ENCODE results near the gene TSFM.
"Not testable (repeated sequence)": the region's sequence is repeated elsewhere in the genome, so short reads cannot be mapped to it uniquely, and the experiment has no call there.

Gene TSFM

DNA sequence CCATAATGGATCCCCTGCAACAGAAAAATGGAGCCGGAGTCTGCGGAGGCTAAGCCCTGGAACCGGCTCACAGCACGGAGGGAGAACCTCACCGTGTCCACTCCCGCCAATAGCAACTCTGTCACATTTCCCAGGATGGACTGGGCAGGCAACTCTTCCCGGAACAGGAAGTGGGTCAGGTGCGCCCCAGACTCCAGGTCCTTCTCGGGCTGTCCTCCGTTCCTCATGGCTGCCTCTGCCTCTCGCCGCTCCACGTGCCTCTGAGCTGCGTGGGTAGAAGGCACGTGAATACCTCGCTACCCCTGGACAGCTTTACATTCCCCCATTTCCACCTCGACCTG is 18.0 kb upstream of the TSFM start:
- DNase-seq, result no peak

DNA sequence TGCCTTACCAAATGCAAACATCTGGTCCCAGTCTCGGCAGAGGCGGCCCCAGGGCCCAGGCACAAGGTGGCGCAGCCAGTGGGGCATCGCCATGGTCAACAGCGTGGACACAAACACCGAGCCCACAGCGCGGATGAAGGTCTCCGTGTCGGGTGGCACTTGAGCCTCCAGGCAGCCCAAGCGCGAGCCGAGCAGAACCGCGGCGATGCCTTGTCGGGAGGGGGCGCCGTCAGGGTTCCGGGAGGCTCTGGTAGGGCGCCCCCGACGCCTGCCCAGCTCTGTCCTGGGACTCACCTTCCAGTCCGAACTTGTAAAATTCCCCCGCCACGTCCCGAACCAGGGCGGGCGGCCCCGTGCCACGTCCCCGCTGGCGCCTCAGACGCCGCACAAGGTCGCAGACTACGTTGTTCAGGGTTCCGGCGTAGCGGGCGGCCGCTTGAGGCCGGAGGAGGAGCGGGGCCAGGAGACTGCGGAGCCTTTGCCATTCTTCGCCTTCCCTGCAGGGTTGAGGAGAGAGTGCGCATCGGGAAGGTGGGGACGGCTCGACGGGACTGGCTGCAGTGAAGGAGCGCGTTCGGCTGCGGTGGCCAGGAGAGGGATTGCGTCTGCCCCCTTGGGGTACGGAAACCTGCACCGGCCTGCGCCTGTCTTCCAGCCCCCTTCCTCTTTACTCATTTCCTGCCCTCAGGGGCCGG is 17.4 kb upstream of the TSFM start:
- no peak for DNase-seq

DNA sequence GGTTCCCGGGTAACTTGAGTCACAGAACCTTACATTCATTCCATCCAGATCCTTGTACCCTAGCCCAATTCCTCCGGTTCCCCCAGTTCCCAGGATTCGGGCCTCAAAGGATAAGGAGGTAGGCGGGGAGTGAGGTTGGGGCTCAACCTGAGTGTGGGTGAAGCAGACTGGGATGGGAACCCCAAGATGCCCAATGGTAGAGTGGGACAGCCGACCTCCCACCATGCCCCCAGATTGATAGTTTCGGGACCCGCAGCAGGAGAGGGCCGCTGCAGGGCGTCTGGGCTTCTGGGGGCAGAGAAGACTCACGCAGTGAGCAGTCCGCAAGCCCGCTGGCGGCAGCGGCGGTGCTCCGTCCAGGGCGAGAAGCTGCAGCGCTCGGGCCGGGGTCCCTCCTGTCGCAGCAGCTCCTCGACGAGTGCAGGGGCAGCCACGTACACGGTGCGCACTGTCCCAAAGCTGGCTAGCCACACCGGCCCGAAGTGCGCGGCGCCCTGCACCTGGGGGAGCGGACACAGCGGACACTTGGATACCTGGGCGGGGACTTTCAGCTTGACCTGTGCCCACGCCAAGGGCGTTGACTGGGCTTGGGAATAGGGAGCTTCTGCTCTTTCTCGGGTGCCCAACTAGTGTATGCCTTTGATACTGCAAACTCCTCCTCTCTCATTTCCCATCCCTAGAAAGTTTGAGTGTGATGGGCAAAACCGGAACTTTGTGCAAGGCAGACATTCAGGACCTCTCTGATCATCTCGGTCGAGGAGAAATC is 16.7 kb upstream of the TSFM start:
- DNase-seq, result no peak

DNA sequence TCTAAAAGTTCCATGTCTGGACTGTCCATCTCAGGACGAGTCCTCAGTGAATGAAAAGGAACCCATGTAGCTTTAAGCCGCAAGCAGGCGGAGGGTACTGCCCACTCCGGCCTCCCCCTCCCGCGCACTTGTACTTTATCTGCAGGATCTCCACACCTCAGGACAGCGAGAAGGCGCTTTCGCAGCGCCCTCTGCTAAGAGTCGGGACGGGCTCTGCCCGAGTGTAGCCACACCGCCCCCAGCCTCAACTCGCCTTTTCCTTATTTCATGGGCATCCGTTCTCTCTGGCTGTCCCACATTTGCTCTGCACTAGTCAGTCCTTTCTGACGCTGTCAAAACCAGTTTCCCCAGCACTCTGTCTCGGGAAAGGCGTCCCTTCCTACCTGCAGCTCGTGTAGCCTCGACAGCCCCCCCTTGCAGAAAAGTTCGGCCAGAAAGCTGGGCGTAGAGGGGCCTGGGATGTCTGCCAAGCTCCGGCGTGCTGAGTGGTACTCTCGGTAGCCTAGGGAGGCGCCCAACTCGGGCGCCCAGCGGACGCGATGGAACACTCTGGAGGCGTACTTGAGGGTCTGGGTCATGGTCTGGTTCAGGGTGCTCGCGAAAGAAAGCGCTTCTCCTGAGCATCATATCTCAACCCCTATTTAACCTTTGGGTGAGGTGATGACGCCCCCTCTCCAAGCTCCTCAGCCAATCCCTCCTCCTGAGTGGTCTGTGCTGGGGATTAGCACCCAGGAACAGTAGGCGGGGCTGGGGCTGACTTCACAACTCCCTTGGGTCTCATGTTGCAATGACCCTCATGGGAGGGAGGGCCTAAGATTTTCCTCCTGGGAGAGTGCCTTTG is 15.9 kb upstream of the TSFM start, which contains the start of gene CYP27B1:
CYP27B1 (minus strand) TSS at position 615 of the 841 bp plus-strand sequence; CDS start at position 578, 37 bp downstream.
- DNase-seq, result peak; percentile 12

DNA sequence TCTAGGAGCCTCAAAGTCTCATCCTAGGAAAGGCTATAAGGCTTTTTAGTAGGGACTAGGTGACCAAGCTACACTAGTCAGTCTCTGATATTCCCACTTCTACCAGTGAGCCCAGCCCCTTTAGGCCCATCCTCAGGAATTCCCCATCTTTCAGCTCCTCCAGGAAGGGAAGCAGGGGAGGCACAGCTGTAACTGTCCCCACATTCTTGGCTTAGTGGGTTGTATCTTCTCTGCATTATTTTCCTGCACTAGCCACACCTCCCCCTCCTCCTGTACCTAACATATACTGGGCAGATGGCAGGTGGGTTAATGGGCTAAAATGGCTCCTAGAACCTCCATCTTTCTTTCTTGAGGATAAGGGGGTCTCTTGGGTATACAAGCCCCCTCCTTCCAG is 15.3 kb upstream of the TSFM start:
- DNase-seq, result no peak

DNA sequence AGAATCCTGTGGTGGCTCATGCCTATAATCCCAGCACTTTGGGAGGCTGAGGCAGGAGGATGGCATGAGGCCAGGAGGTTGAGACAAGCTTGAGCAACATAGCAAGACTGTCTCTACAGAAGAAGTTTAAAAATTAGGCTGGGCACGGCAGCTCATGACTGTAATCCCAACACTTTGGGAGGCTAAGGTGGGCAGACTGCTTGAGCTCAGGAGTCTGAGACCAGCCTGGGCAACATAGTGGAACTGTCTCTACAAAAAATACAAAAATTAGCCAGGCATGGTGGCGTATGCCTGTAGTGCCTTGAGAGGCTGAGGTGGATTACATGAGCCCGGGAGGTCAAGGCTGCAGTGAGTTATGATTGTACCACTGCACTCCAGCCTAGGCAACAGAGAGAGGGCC is 14.7 kb upstream of the TSFM start:
- DNase-seq, result no peak

DNA sequence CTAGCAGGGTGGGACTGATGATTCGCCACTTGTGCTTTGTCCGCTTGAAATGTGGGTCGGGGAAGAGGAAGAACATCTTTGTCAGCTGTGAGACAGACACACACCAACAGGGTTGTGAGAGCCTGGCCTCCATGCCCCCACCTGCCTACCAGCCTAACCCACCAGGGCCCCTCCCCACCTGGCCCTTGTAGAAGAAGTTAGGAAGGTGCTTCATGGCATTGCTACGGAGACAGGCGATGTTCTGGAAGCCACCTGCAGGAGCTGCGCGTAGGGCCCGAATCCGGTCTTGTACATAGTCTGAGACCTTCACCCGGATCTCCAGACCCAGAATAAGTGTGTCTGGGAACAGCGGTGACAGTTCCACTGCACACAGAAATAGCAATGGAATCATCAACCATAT is 13.0 kb upstream of the TSFM start:
- no peak for DNase-seq

DNA sequence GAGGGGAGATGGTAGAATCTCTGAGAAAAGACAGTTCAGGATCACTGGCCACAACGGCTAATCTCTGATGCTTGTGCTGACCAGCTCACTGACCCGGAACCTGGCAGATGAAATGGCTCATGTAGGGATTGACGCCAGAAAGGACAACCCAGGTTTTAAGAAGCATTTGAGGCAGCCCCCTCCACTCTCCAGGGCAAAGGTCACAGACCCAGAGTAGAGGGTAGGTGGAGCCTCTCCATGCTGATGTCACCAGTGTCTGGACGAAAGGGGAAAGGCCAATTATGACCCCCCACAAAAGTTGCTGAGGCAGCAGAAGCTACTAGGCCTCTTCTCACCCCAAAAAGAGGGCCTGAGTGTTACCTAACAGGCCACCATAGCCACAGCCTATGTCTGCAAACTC is 11.9 kb upstream of the TSFM start:
- DNase-seq, result no peak

DNA sequence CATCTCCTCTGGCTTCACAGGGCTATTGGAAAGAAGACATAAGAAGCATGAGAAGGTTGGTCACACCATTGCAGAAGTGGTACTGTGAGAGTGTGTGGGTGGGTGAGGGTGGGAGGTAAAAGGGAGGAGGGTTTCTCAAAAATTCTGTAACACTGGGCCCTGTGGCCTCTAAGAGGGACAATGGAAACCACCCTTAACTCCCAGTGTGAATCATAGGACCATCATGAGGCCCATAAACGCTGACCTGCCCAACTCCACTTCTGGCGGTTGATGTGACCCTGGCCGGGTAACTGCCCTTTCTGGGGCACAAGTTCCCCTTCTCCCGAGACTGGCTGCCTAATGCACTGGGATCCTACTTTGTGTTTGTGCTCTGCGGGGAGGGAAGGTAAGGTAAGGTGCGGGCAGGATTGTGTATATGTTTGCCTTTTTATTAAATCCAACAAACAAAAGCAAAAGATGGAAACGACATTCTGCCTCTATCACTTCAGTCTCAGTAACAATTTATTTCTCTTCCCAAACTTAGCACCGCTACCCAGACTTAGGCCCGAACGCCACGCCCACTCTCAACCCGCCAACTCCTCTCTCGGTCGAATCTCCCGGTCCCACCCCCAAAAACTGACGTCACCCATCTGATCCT is 11.2 kb upstream of the TSFM start:
- peak; percentile 65 for DNase-seq

DNA sequence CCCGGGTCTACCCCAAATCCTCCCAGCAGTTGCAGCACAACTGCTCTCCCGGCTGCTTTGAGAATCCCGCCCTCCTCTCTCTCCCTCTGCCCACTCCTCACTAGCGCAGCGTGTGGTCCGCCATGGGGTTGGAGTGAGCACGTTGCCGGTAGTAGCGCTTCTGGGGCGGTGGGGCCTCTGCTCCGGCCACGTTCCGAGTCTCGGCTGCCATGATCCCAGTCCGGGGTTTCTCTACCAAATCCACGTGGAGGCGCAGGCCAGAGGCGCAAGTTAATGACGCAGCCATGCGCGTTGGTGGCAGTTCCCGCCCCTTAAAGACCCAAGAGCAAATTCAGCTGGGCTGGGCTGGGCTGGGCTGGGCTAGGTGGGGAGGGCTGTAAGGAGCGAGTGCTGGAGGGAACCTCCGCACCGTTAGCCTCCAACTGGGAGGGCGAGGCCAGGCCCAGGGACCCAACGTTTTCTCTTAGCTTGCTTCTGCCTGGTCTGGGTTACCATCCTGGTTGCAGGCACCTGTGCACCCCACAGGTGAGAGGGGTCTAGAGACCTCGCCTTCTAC is 10.6 kb upstream of the TSFM start, which contains the start of gene METTL1:
METTL1 (minus strand) TSS at position 233 of the 556 bp plus-strand sequence; CDS start at position 211, 22 bp downstream.
- peak; percentile 84 for DNase-seq

DNA sequence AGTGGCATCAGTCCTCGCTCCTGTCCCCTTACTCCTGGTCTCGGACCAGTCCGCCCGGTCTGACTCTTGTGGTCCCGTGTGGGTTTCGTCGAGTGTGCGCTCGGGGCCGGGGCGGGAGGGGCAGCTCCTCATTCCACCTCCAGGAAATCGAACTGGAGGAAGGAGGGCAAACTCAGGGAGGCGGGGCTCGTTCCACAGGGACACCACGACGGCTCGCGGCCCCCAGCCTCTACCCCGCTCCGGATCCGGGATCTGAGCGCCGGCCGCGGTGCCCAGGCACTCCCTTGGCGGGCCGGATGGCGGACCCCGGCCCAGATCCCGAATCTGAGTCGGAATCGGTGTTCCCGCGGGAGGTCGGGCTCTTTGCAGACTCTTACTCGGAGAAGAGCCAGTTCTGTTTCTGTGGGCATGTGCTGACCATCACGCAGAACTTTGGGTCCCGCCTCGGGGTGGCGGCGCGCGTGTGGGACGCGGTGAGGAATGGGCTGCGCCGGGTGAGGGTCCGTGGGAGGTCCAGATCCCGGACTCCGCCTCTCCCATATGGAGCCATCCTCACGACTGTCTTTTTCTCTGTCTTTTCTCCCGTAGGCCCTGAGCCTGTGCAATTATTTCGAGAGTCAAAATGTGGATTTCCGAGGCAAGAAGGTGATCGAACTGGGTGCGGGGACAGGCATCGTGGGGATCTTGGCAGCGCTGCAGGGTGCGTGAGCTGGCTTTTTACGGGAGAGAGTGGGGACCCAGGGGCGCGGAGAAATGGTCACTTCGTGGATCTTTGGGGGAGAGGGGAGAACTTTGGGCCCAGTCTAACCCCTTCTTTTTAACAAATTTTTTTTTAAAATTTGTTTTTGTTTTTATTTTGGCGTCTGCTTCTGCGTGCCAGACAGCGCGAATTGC is 9.9 kb upstream of the TSFM start, which contains the start of gene EEF1AKMT3:
EEF1AKMT3 (plus strand) TSS at position 186 of the 894 bp plus-strand sequence; CDS start at position 297, 111 bp downstream.
- DNase-seq, result no peak

DNA sequence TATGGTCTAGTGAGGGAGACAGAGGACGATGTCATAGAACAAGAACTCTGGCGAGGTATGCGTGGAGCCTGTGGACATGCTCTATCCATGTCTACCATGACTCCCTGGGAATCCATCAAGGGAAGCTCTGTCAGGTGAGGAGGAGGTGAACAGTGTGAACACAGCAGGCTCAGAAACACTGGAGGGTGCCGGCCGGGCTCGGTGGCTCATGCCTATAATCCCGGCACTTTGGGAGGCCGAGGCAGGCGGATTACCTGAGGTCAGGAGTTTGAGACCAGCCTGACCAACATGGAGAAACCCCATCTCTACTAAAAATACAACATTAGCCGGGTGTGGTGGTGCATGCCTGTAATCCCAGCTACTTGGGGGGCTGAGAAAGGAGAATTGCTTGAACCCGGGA is 8.0 kb upstream of the TSFM start:
- not testable (repeated sequence) for DNase-seq

DNA sequence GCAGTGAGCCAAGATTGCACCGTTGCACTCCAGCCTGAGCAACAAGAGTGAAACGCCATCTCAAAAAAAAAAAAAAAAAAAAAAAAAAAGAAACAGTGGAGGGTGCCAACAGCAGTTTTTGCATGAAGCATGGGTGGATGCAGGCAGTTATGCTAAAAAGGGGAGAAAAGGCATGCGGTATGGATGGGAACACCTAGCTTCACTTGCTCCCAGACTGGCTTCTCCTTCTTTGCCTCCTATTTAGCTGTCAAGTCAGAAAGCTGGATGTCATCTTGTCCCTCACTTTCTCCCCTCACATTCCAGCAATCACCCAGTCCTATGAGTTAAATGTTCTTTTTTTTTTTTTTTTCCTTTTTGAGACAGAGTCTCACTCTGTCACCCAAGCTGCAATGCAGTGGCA is 7.5 kb upstream of the TSFM start:
- DNase-seq, result no peak

DNA sequence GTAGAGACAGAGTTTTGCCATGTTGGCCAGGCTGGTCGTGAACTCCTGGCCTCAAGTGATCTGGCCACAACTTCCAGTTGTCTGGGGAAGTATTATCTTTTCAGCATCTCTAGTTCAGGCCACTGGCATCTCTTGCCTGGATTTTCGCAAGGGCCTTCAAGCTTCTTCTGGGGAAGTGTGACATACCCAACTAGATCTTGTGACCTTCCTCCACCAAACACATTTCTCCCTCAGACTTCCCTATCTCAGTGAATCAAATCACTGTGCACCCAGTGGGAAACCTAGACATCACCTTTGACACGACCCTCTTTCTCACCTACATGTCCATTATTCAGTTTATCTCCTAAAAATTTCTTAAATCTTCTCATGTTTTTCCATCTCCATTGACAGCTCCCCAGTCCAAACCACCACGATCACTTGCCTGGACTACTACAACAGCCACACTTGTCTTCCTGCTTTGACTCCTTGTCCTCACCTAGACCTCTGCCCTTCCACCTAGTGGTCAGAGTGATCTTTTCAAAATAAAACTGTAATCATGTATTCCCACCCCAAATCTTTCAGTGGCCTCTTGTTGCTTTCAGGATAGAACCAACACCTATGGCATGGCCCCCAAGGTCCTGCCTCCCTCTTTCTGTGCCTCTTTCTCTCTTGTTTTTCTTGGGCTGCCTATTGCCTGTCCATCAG is 6.9 kb upstream of the TSFM start:
- no peak for DNase-seq

DNA sequence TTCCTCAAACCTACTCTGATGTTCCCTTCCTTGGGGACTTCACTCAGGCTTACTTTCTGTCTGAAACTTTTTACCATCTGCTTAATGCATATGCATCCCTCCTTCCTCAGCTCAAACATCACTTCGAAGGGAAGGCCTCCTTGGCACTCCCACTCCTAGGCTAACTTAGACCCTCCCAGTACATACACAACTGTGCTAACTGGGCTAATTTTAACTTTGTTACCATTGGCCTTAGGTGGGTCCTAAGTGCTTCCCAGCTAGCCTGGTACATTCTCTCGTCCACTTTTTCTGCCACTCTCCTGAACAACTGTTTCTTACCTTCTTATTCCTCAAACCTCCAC is 6.4 kb upstream of the TSFM start:
- no peak for DNase-seq

DNA sequence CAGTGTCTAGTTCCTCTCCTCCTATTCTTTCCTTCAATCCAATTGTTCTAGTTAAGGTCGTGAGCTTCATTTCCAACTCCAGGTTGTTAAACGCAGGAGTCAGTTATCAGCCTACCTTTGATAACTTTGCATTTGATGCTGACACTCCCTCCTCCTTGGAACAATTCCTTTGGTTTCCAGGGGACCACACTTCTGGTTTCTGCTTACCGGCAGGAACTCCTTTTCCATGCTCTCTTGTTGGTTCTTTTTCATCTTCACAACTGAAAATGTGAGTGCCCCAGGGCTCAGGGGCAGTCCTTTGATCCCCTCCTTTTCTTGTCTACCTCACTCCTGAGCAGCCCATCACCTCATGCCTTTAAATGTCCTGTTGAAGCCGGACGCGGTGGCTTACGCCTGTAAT is 5.2 kb upstream of the TSFM start:
- DNase-seq, result no peak

DNA sequence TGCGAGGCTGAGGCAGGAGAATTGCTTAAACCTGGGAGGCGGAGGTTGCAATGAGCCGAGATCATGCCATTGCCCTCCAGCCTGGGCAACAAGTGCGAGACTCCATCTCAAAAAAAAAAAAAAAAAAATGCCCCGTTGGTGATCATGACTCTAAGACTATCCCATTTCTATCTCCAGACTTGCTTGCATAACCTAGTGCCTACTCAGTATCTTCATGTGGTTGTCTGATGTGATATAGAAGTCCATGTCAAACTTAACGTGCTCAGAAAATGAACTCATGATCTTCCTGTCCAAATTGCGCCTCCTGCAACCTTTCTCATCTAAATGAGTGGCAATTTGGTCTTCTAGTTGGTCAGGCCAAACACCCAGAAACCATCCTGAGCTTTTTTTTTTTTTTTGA is 4.7 kb upstream of the TSFM start:
- no peak for DNase-seq

DNA sequence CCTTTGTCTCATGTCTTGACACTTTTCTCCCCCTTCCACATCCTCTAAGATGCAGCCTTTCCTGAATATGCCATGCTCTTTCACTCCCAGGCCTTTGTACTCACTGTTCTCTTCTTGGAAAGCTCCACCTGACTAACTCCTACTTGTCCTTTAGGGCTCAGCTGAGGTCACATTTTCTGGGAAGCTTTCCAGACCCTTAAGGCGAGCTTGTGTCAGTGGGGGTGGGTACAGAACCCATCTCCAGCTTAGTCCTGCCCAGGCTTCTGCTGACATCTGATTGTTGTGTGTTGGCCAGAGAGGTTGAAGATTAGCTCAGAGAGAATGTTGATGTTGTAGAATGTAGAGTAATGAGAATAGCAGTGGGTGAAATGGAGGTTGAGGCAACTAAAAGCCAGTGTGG is 2.9 kb upstream of the TSFM start:
- no peak for DNase-seq

DNA sequence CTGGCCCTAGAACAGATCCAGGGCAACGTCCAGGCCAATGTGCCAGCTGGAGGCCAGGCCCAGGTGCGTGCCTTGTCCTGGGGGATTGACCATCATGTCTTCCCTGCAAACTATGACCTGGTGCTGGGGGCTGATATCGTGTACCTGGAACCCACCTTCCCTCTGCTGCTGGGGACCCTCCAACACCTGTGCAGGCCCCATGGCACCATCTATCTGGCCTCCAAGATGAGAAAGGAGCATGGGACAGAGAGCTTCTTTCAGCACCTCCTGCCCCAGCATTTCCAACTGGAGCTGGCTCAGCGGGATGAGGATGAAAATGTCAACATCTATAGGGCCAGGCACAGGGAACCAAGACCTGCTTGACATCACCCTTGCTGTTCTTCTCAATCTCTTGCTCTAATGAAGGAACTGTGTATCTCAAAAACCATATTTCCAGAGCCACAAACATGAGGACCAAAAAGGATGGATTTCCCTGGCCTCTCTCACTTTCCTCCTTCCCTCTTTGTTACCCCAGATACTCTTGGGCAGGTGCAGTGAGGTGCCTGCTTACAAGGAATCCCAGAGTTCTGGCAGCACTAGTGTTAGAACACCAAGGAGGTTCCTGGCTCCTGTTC is 2.2 kb upstream of the TSFM start:
- DNase-seq, result no peak

DNA sequence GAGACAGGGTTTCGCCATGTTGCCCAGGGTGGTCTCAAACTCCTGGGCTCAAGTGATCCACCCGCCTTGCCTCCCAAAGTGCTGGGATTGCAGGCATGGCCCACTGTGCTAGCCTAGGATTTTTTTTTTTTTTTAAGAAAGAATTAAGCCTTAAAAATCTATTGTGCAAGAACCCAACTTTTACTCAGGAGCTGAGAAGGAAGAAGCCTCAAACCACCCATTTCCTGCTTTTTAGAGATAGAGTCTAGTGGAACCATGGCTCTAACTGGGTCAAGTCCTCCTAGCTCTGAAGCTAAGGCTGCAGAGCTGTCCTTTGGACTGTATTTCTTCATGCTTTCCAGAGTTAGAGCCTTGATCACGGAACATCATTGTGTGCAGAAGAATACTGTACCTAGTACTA is 1.3 kb upstream of the TSFM start:
- DNase-seq, result no peak

DNA sequence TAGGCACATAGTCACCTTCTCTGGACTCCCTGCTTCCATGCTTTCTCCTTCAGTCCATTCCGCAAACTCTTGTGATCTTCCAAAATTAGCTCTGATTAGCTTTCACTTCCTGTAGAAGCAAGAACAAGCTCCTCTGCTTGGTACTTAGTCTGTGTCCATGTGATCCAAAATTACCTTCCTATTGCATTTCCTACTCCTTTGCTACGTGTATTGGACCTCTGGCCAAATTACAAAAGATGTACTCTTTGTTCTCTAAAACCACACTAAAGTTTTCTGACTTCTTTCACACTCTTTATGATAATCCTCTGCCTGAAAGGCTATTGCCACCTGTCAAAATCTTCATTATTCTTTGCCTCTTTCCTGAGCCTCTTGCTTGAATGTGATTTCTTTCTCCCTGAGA is 786 bp upstream of the TSFM start:
- DNase-seq, result no peak
